H1 (cell line): ENCODE data around the gene TTL. TPM values are rescaled to one million over a fixed set of nuclear protein-coding genes. Genes with fewer than 3 reads are reported as not detected.

Experiments used
- CTCF ChIA-PET: fragments of 300-600 bp; sonication (Branson Sonifier 250); formaldehyde crosslinking; loops from one replicate; lab custom pipeline; 2021; ENCODE audit not compliant: partially characterized antibody; lab: Charles Lee
- POLR2A ChIA-PET: fragments of 300-600 bp; sonication (Branson Sonifier 250); formaldehyde crosslinking; loops from one replicate; lab custom pipeline; 2021; ENCODE audit warnings: inconsistent platforms; ENCODE audit not compliant: partially characterized antibody; lab: Charles Lee
- DNase-seq, 2 experiments: peaks; one replicate each; pipeline versions ENCODE4 v3.0.0 to v3.0.0-alpha.2; 2010 to 2022; ENCODE audit warnings: low spot score in 2 of 2, low read depth in 1 of 2, mixed read lengths in 1 of 2
- FAIRE-seq: peaks from 2 replicates; lab custom pipeline; 2011; peaks lifted over from hg19 to GRCh38; lab: Jason Lieb, UNC
- H2AFZ ChIP-seq: 2 replicates; pipeline ENCODE4 v1.8.1; 2012; ENCODE audit warnings: low read length, inconsistent platforms
- H2AK5ac ChIP-seq: 2 replicates; pipeline ENCODE4 v1.6.1; 2013; ENCODE audit warnings: low read depth, low read length
- H2BK120ac ChIP-seq: replicated peaks from 2 replicates; pipeline ENCODE3; 2013; ENCODE audit warnings: low read depth, low read length, inconsistent platforms
- H2BK12ac ChIP-seq: 2 replicates; pipeline ENCODE4 v1.6.1; 2013; ENCODE audit warnings: low read depth, low read length
- H2BK15ac ChIP-seq: 2 replicates; pipeline ENCODE4 v1.6.1; 2013; ENCODE audit warnings: low read length
- H2BK20ac ChIP-seq: 2 replicates; pipeline ENCODE4 v1.6.1; 2013; ENCODE audit warnings: low read length
- H2BK5ac ChIP-seq: 2 replicates; pipeline ENCODE4 v1.6.1; 2013; ENCODE audit warnings: low read depth, low read length
- H3K14ac ChIP-seq: 2 replicates; pipeline ENCODE4 v1.6.1; 2013; ENCODE audit warnings: inconsistent platforms; ENCODE audit not compliant: insufficient read length
- H3K18ac ChIP-seq: 2 replicates; pipeline ENCODE4 v1.6.1; 2013; ENCODE audit warnings: low read length; ENCODE audit errors: extremely low read depth
- H3K23ac ChIP-seq: 2 replicates; pipeline ENCODE4 v1.6.1; 2013; ENCODE audit warnings: inconsistent platforms; ENCODE audit not compliant: insufficient read length
- H3K23me2 ChIP-seq: 2 replicates; pipeline ENCODE4 v1.6.1; 2013; ENCODE audit warnings: low read depth, low read length
- H3K27ac ChIP-seq: 2 replicates; pipeline ENCODE4 v1.6.1; 2011; ENCODE audit warnings: low read depth, low read length, inconsistent platforms
- H3K27me3 ChIP-seq, 4 experiments: replicated peaks in 1 of 4; 1 replicate in 1 of 4; 2 replicates in 3 of 4; pipeline versions ENCODE4 v1.6.1 to v1.8.1; 2011 to 2013; ENCODE audit warnings: low read length in 3 of 4, mild to moderate bottlenecking in 3 of 4, inconsistent platforms in 2 of 4, mixed read lengths in 2 of 4, moderate library complexity in 1 of 4; ENCODE audit not compliant: control insufficient read depth in 3 of 4, insufficient read depth in 3 of 4; ENCODE audit errors: extremely low read depth in 1 of 4
- H3K36me3 ChIP-seq, 4 experiments: 2 replicates each; pipeline versions ENCODE4 v1.6.1 to v1.8.1; 2011 to 2013; ENCODE audit warnings: mild to moderate bottlenecking in 4 of 4, low read length in 3 of 4, moderate library complexity in 2 of 4, control low read depth in 1 of 4, inconsistent platforms in 1 of 4; ENCODE audit not compliant: insufficient read depth in 4 of 4, control insufficient read depth in 2 of 4
- H3K4ac ChIP-seq: replicated peaks from 2 replicates; pipeline ENCODE3; 2013; ENCODE audit warnings: low read length, low read depth, mixed read lengths, inconsistent platforms; ENCODE audit not compliant: insufficient read length
- H3K4me1 ChIP-seq, 4 experiments: replicated peaks in 1 of 4; 1 replicate in 1 of 4; 2 replicates in 3 of 4; pipeline versions ENCODE4 v1.6.1 to v1.8.1; 2011 to 2013; ENCODE audit warnings: low read length in 3 of 4, inconsistent platforms in 2 of 4, mixed read lengths in 1 of 4; ENCODE audit not compliant: insufficient read depth in 4 of 4, control insufficient read depth in 3 of 4
- H3K4me2 ChIP-seq, 2 experiments: 2 replicates each; pipeline versions ENCODE4 v1.6.1 to v1.8.1; 2011 to 2013; ENCODE audit warnings: low read depth in 2 of 2, low read length in 2 of 2, control low read depth in 1 of 2, inconsistent platforms in 1 of 2, mild to moderate bottlenecking in 1 of 2; ENCODE audit not compliant: insufficient read depth in 1 of 2
- H3K4me3 ChIP-seq, 4 experiments: fragments of 200-600, 300-600 bp in 1 of 4; sonication (generic), shearing (Covaris generic), sonication (Bioruptor Twin) in 1 of 4; 2 replicates each; pipeline versions ENCODE4 v1.5.1 to v1.8.1; 2011 to 2016; ENCODE audit warnings: low read length in 4 of 4, low read depth in 3 of 4, control low read depth in 2 of 4, inconsistent platforms in 2 of 4, mild to moderate bottlenecking in 2 of 4, mixed read lengths in 1 of 4, moderate library complexity in 1 of 4; ENCODE audit not compliant: insufficient read depth in 2 of 4; ENCODE audit errors: extremely low read depth in 1 of 4
- H3K56ac ChIP-seq: replicated peaks from 2 replicates; pipeline ENCODE3; 2013; ENCODE audit warnings: low read depth, mild to moderate bottlenecking, mixed read lengths, low read length, inconsistent platforms; ENCODE audit not compliant: insufficient read length
- H3K79me1 ChIP-seq: 2 replicates; pipeline ENCODE4 v1.6.1; 2013; ENCODE audit warnings: low read depth, low read length, control low read depth
- H3K79me2 ChIP-seq, 2 experiments: 2 replicates each; pipeline versions ENCODE4 v1.6.1 to v1.8.1; 2012 to 2013; ENCODE audit warnings: low read length in 2 of 2, mild to moderate bottlenecking in 2 of 2, inconsistent platforms in 1 of 2; ENCODE audit not compliant: insufficient read depth in 2 of 2, control insufficient read depth in 1 of 2
- H3K9ac ChIP-seq, 4 experiments: replicated peaks in 1 of 4; 1 replicate in 1 of 4; 2 replicates in 3 of 4; pipeline versions ENCODE4 v1.6.1 to v1.8.1; 2011 to 2013; ENCODE audit warnings: low read depth in 3 of 4, low read length in 3 of 4, control low read depth in 2 of 4, mild to moderate bottlenecking in 2 of 4, moderate library complexity in 2 of 4, inconsistent platforms in 1 of 4; ENCODE audit errors: extremely low read depth in 1 of 4
- H3K9me3 ChIP-seq, 2 experiments: 2 replicates each; pipeline versions ENCODE4 v1.6.1 to v1.8.1; 2012 to 2013; ENCODE audit warnings: mild to moderate bottlenecking in 2 of 2, moderate library complexity in 2 of 2, control low read depth in 1 of 2, inconsistent platforms in 1 of 2, low read depth in 1 of 2, low read length in 1 of 2, mixed read lengths in 1 of 2; ENCODE audit not compliant: insufficient read depth in 2 of 2
- H4K20me1 ChIP-seq, 2 experiments: replicated peaks in 1 of 2; 2 replicates each; pipeline versions ENCODE3 to v1.8.1; 2011 to 2013; ENCODE audit warnings: inconsistent platforms in 2 of 2, low read length in 2 of 2, mild to moderate bottlenecking in 1 of 2; ENCODE audit not compliant: insufficient read depth in 2 of 2, control insufficient read depth in 1 of 2
- H4K5ac ChIP-seq: 2 replicates; pipeline ENCODE4 v1.6.1; 2013; ENCODE audit warnings: low read length, low read depth, mixed read lengths, inconsistent platforms; ENCODE audit not compliant: insufficient read length
- H4K8ac ChIP-seq: 2 replicates; pipeline ENCODE4 v1.8.0; 2013; ENCODE audit warnings: mild to moderate bottlenecking, moderate library complexity, low read length, inconsistent platforms; ENCODE audit not compliant: insufficient read depth; ENCODE audit errors: extremely low read depth
- H4K91ac ChIP-seq: replicated peaks from 2 replicates; pipeline ENCODE3; 2013; ENCODE audit warnings: low read length, mixed read lengths, inconsistent platforms; ENCODE audit not compliant: insufficient read length
- TEAD4 ChIP-seq: IDR thresholded peaks from 2 replicates; pipeline ENCODE4 v1.6.1; 2012; ENCODE audit warnings: low read depth, low read length, inconsistent platforms, mixed read lengths
- WGBS, 2 experiments: shearing (Covaris generic) in 1 of 2; methylation state at CpG; one replicate each; pipeline versions ENCODE4 v1.1.6 to v1.1.7; 2013 to 2015; ENCODE audit warnings: low lambda C conversion rate in 2 of 2, mixed read lengths in 2 of 2, inconsistent platforms in 1 of 2, low coverage in 1 of 2, missing lambda C conversion rate in 1 of 2; ENCODE audit not compliant: insufficient replicate concordance in 2 of 2, insufficient coverage in 1 of 2, insufficient read length in 1 of 2; ENCODE audit errors: extremely low coverage in 1 of 2, missing lambda C conversion rate in 1 of 2; 5-methylcytosine and 5-hydroxymethylcytosine counted together
- polyA plus RNA-seq, 7 experiments: library from polyadenylated mRNA; depleted of rRNA in 3 of 7; stranded (reverse) in 5 of 7; unstranded in 2 of 7; fragments of >200 nt in 5 of 7; fragments of 200-250 nt in 2 of 7; gene quantifications; 1 replicate in 5 of 7; 2 replicates in 1 of 7; 4 replicates in 1 of 7; pipeline versions ENCODE4 v1.2.1 to v1.2.3, GENCODE V29; 2011 to 2013; ENCODE audit warnings: missing spikeins in 2 of 7, mixed read lengths in 2 of 7
- total RNA-seq: library from RNA; stranded (reverse); fragmentation: NEBNext Ultra II Directional; extraction: Animal tissue kit (Norgen Biotek cat#: 25700); gene quantifications from 2 replicates; pipeline ENCODE4 v1.2.1, GENCODE V29; 2021
- TF ChIP-seq, protein P1 (sequence below): IDR thresholded peaks from 2 replicates; pipeline ENCODE4 v1.6.1; 2012; ENCODE audit warnings: low read length, inconsistent platforms
- TF ChIP-seq, protein P2 (sequence below), 3 experiments: IDR thresholded peaks; 1 replicate in 2 of 3; 2 replicates in 1 of 3; pipeline versions ENCODE4 v1.5.1 to v1.6.1; 2011; ENCODE audit warnings: low read length in 3 of 3, mild to moderate bottlenecking in 3 of 3, inconsistent platforms in 2 of 3, low read depth in 1 of 3, moderate library complexity in 1 of 3; ENCODE audit not compliant: insufficient read depth in 1 of 3; ENCODE audit errors: control extremely low read depth in 1 of 3

Gene TTL
- total and polyA plus RNA-seq, 2 of the 8 experiments (the other 6 are each of a cell fraction or from before 2014, with no cell fraction given) = 17.5 to 57.1 TPM

DNA sequence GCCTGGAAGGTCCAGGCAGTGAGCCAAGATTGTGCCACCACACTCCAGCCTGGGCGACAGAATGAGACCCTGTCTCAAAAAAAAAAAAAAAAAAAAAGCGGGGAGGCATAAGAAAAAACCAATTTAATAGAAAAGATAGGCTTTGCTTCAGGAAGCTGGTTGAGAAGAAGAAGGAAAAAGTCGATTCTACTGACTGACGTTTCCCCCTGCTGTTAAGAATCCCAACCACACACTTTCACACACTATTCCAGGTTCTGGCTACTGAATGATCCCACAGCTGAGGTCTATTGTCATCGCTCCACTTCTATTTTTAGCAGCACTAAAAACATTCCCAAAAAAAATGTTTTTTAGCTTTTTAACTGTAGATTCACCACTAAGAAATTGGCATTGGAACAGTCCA lies 95.8 kb downstream of the TTL start:
- no peaks in the 10 kb centered on the region for H3K9me3 ChIP-seq

More for the DNA sequence above, 95.8 kb downstream of the TTL start:
- no peak overlapping the region for H2AFZ ChIP-seq
- H3K27ac ChIP-seq = no peak overlapping the region
- H3K79me1 ChIP-seq = no peaks in the 10 kb centered on the region
- POLR2A ChIA-PET = interaction anchor here (0.9 to 1.0 kb wide), 2 partner anchors 34 to 68 kb away, joined by 3 read pairs; partner anchors contain the start of gene SLC20A1
- no peak overlapping the region for H2BK120ac ChIP-seq
- no peak overlapping the region for H3K14ac ChIP-seq
- peak; percentile 57; the same call in 1 of the 2 replicates for TF ChIP-seq TEAD4
- TF ChIP-seq, protein P1, sequence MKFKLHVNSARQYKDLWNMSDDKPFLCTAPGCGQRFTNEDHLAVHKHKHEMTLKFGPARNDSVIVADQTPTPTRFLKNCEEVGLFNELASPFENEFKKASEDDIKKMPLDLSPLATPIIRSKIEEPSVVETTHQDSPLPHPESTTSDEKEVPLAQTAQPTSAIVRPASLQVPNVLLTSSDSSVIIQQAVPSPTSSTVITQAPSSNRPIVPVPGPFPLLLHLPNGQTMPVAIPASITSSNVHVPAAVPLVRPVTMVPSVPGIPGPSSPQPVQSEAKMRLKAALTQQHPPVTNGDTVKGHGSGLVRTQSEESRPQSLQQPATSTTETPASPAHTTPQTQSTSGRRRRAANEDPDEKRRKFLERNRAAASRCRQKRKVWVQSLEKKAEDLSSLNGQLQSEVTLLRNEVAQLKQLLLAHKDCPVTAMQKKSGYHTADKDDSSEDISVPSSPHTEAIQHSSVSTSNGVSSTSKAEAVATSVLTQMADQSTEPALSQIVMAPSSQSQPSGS = no peak
- TF ChIP-seq, protein P2, sequence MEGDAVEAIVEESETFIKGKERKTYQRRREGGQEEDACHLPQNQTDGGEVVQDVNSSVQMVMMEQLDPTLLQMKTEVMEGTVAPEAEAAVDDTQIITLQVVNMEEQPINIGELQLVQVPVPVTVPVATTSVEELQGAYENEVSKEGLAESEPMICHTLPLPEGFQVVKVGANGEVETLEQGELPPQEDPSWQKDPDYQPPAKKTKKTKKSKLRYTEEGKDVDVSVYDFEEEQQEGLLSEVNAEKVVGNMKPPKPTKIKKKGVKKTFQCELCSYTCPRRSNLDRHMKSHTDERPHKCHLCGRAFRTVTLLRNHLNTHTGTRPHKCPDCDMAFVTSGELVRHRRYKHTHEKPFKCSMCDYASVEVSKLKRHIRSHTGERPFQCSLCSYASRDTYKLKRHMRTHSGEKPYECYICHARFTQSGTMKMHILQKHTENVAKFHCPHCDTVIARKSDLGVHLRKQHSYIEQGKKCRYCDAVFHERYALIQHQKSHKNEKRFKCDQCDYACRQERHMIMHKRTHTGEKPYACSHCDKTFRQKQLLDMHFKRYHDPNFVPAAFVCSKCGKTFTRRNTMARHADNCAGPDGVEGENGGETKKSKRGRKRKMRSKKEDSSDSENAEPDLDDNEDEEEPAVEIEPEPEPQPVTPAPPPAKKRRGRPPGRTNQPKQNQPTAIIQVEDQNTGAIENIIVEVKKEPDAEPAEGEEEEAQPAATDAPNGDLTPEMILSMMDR (IDR thresholded peaks at IDR 0.05; ENCODE audit: control extremely low read depth in 1 of 3, insufficient read depth in 1 of 3, low read depth in 1 of 3, low read length in 3 of 3) = peak in 1 of 3 experiments; percentile 11; a peak in 1 of 4 replicates
- H3K4me1 ChIP-seq = no peaks in the 10 kb centered on the region
- H2BK12ac ChIP-seq = no peak overlapping the region
- H4K91ac ChIP-seq = no peak overlapping the region
- H3K18ac ChIP-seq = no peak overlapping the region
- CTCF ChIA-PET = interaction anchor here (0.9 to 1.4 kb wide), 3 partner anchors 10 to 97 kb away, joined by 4 to 5 read pairs (median 4); no protein-coding TSS in a partner anchor
- peaks cover 0 to 3% of the 10 kb centered on the region in 2 experiments for H4K20me1 ChIP-seq
- H2BK15ac ChIP-seq = no peak overlapping the region
- no peak for FAIRE-seq
- H3K23me2 ChIP-seq = no peaks in the 10 kb centered on the region
- no peak overlapping the region for H4K8ac ChIP-seq
- H3K9ac ChIP-seq = no peak overlapping the region
- WGBS, 2 experiments = 92% methylated on average over 5 of the region's 5 CpGs; no CpG with 5 or more reads in 1 of the 2 experiments
- no peak overlapping the region for H2BK5ac ChIP-seq
- DNase-seq = no peak
- H3K27me3 ChIP-seq = no peaks in the 10 kb centered on the region
- no peak overlapping the region for H4K5ac ChIP-seq
- no peak overlapping the region for H3K4ac ChIP-seq
- H3K36me3 ChIP-seq = peaks cover 11 to 36% (median 27%) of the 10 kb centered on the region in 4 experiments
- H3K56ac ChIP-seq = no peak overlapping the region
- H3K4me3 ChIP-seq = no peak overlapping the region
- H2BK20ac ChIP-seq = no peak overlapping the region
- H2AK5ac ChIP-seq = no peak overlapping the region
- no peaks in the 10 kb centered on the region for H3K79me2 ChIP-seq
- no peak overlapping the region for H3K23ac ChIP-seq
- H3K4me2 ChIP-seq = no peak overlapping the region
